ENCODE results near the gene LRRC14B. TPM values are rescaled to one million over a fixed set of nuclear protein-coding genes. Genes with fewer than 3 reads are reported as not detected.
"Not testable (repeated sequence)": the region's sequence is repeated elsewhere in the genome, so short reads cannot be mapped to it uniquely, and the experiment has no call there.

The LRRC14B gene
- total and polyA plus RNA-seq, 2 experiments from 2014 or later, result not detected

GRCh38 chr5:218457-219291, 27.4 kb downstream of the LRRC14B start:
- H2AFZ ChIP-seq, result peak overlapping the region; percentile 89
- TF ChIP-seq EZH2 (IDR thresholded peaks at IDR 0.05; ENCODE audit: insufficient read depth, poor library complexity, severe bottlenecking), result no peak
- no peak for TF ChIP-seq EZH2phosphoT487 (IDR thresholded peaks at IDR 0.05; ENCODE audit: insufficient read depth, low read depth)
- no peaks in the 10 kb centered on the region for H3K9me2 ChIP-seq (ENCODE audit: insufficient read depth)
- no peaks in the 10 kb centered on the region for H3K9me3 ChIP-seq (ENCODE audit: low read depth)
- peak overlapping the region; percentile 60 for H3K27ac ChIP-seq
- whole genome bisulfite sequencing, 2 experiments (ENCODE audit: low coverage in 1 of 2, low lambda C conversion rate in 2 of 2, missing lambda C conversion rate in 2 of 2), result 1 to 2% methylated on average over 36 to 59 of the region's 73 CpGs
- H3K36me3 ChIP-seq (ENCODE audit: low read depth), result no peaks in the 10 kb centered on the region
- peaks cover 83% of the 10 kb centered on the region for H3K79me2 ChIP-seq (ENCODE audit: insufficient read depth)
- H3K9ac ChIP-seq, result peak overlapping the region; percentile 89
- peaks cover 18% of the 10 kb centered on the region; the same call in 1 of the 2 replicates for H4K20me1 ChIP-seq (ENCODE audit: insufficient read depth)
- DNase-seq, result peak; percentile 76
- no peaks in the 10 kb centered on the region for H3K27me3 ChIP-seq (replicated peaks; ENCODE audit: insufficient read depth)
- peak overlapping the region; percentile 98 for H3K4me2 ChIP-seq (ENCODE audit: unreplicated experiment)
- peak overlapping the region; percentile 94 for H3K4me3 ChIP-seq
- H3K4me1 ChIP-seq (ENCODE audit: insufficient read depth), result peaks cover 29% of the 10 kb centered on the region
- H3F3A ChIP-seq (ENCODE audit: insufficient read depth), result peaks cover 22% of the 10 kb centered on the region
- in situ Hi-C loops (cut with MboI), result no loop called here

GRCh38 chr5:219460-219863, 28.2 kb downstream of the LRRC14B start:
- Histone ChIP-seq H3K79me2 (ENCODE audit: insufficient read depth) (peaks cover 83% of the 10 kb centered on the region), H3F3A (ENCODE audit: insufficient read depth) (peaks cover 22% of the 10 kb centered on the region), H3K27me3 (replicated peaks; ENCODE audit: insufficient read depth) (no peaks in the 10 kb centered on the region), H3K4me3 (peak overlapping the region; percentile 94), H3K36me3 (ENCODE audit: low read depth) (0 out of 2 replicates have a peak, but pooled peaks cover 2% of the 10 kb centered on the region), H3K9me3 (ENCODE audit: low read depth) (no peaks in the 10 kb centered on the region), H3K9me2 (ENCODE audit: insufficient read depth) (no peaks in the 10 kb centered on the region), H3K9ac (peak overlapping the region; percentile 89), H2AFZ (peak overlapping the region; percentile 89), H3K4me2 (ENCODE audit: unreplicated experiment) (peak overlapping the region; percentile 98), H4K20me1 (ENCODE audit: insufficient read depth) (peaks cover 18% of the 10 kb centered on the region; the same call in 1 of the 2 replicates), H3K27ac (peak overlapping the region; percentile 60), H3K4me1 (ENCODE audit: insufficient read depth) (peaks cover 29% of the 10 kb centered on the region)
- in situ Hi-C loops (cut with MboI), result no loop called here
- 1% methylated on average over 9 of the region's 9 CpGs for WGBS, 2 experiments (ENCODE audit: low coverage in 1 of 2, low lambda C conversion rate in 2 of 2, missing lambda C conversion rate in 2 of 2)
- TF ChIP-seq EZH2 (IDR thresholded peaks at IDR 0.05; ENCODE audit: insufficient read depth, poor library complexity, severe bottlenecking) (no peak), EZH2phosphoT487 (IDR thresholded peaks at IDR 0.05; ENCODE audit: insufficient read depth, low read depth) (no peak)
- DNase-seq, result peak; percentile 74

GRCh38 chr5:219991-220390, 28.7 kb downstream of the LRRC14B start:
- in situ Hi-C loops (cut with MboI), result no loop called here
- H3K4me3 ChIP-seq, result peak overlapping the region; percentile 94
- H3K27me3 ChIP-seq (replicated peaks; ENCODE audit: insufficient read depth), result no peaks in the 10 kb centered on the region
- H3K27ac ChIP-seq, result peak overlapping the region; percentile 60
- peaks cover 6% of the 10 kb centered on the region; the same call in 1 of the 2 replicates for H3K36me3 ChIP-seq (ENCODE audit: low read depth)
- peaks cover 83% of the 10 kb centered on the region for H3K79me2 ChIP-seq (ENCODE audit: insufficient read depth)
- no peaks in the 10 kb centered on the region for H3K9me2 ChIP-seq (ENCODE audit: insufficient read depth)
- H3K4me1 ChIP-seq (ENCODE audit: insufficient read depth), result peaks cover 27% of the 10 kb centered on the region
- TF ChIP-seq EZH2 (IDR thresholded peaks at IDR 0.05; ENCODE audit: insufficient read depth, poor library complexity, severe bottlenecking) (no peak), EZH2phosphoT487 (IDR thresholded peaks at IDR 0.05; ENCODE audit: insufficient read depth, low read depth) (no peak)
- 4 to 8% methylated on average over 4 of the region's 4 CpGs for WGBS, 2 experiments (ENCODE audit: low coverage in 1 of 2, low lambda C conversion rate in 2 of 2, missing lambda C conversion rate in 2 of 2)
- H3K9ac ChIP-seq, result peak overlapping the region; percentile 89
- peaks cover 18% of the 10 kb centered on the region; the same call in 1 of the 2 replicates for H4K20me1 ChIP-seq (ENCODE audit: insufficient read depth)
- H3K4me2 ChIP-seq (ENCODE audit: unreplicated experiment), result peak overlapping the region; percentile 98
- H3F3A ChIP-seq (ENCODE audit: insufficient read depth), result peaks cover 20% of the 10 kb centered on the region
- peak; percentile 50 for DNase-seq
- H3K9me3 ChIP-seq (ENCODE audit: low read depth), result no peaks in the 10 kb centered on the region
- peak overlapping the region; percentile 89 for H2AFZ ChIP-seq

GRCh38 chr5:222951-223715, 31.8 kb downstream of the LRRC14B start:
- DNase-seq, result peak; percentile 45
- Histone ChIP-seq H3K79me2 (ENCODE audit: insufficient read depth) (peaks cover 82% of the 10 kb centered on the region), H3K4me1 (ENCODE audit: insufficient read depth) (peaks cover 21% of the 10 kb centered on the region), H3K4me2 (ENCODE audit: unreplicated experiment) (peak overlapping the region; percentile 53), H3F3A (ENCODE audit: insufficient read depth) (peaks cover 11% of the 10 kb centered on the region), H4K20me1 (ENCODE audit: insufficient read depth) (peaks cover 18% of the 10 kb centered on the region; the same call in 1 of the 2 replicates), H3K27ac (peak overlapping the region; percentile 44), H3K9ac (peak overlapping the region; percentile 26; the same call in 1 of the 2 replicates), H3K36me3 (ENCODE audit: low read depth) (peaks cover 26% of the 10 kb centered on the region; the same call in 1 of the 2 replicates)
- 42 to 48% methylated on average over 6 of the region's 6 CpGs for WGBS, 2 experiments (ENCODE audit: low coverage in 1 of 2, low lambda C conversion rate in 2 of 2, missing lambda C conversion rate in 2 of 2)
- H3K9me3 ChIP-seq (ENCODE audit: low read depth); H3K4me3 ChIP-seq; in situ Hi-C loops (cut with MboI); H2AFZ ChIP-seq; H3K27me3 ChIP-seq (replicated peaks; ENCODE audit: insufficient read depth); H3K9me2 ChIP-seq (ENCODE audit: insufficient read depth): not testable (repeated sequence)
